SIG-M5 (cell line): ENCODE data around the gene WFDC5.

ENCODE experiments used
- DNase-seq: peaks from one replicate; lab custom pipeline; 2025; lab: John Stamatoyannopoulos, UW

Gene WFDC5

GRCh38 chr20:45115386-45115774 lies 406 bp upstream of the WFDC5 start:
- no peak for DNase-seq

DNA sequence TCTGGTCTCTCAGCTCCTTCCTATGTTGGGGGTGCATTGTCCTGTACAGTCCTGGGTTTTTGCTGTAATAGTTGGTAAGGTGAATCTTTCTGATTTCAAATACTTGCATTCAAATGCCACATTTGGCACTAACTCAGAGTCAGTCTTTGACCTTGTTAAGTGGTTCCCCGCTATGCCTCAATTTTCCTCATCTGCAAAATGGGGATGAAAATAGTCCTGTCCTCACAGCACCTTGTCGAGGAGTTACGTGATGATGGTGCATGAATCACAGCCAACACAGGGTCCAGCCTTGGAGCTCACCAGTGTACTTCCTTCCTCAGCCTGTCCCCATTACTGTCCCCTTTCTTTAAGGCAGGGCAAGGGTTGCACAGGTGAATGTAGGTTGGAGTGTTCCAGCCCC lies 1.1 kb downstream of the WFDC5 start:
- DNase-seq, result no peak

GRCh38 chr20:45112754-45113153 lies 2.2 kb downstream of the WFDC5 start:
- DNase-seq, result no peak

- DNase-seq, result no peak
Observed at GRCh38 chr20:45111799-45112471, 3.0 kb downstream of the WFDC5 start.

GRCh38 chr20:45111285-45111684 lies 3.7 kb downstream of the WFDC5 start:
- DNase-seq, result no peak

- no peak for DNase-seq
Observed at GRCh38 chr20:45110301-45110700, 4.7 kb downstream of the WFDC5 start.

GRCh38 chr20:45109634-45110033 lies 5.3 kb downstream of the WFDC5 start:
- no peak for DNase-seq

- no peak for DNase-seq
Observed at GRCh38 chr20:45105317-45105716, 9.7 kb downstream of the WFDC5 start.

GRCh38 chr20:45104786-45105185 lies 10.2 kb downstream of the WFDC5 start:
- peak; percentile 46 for DNase-seq

GRCh38 chr20:45103072-45103471 lies 11.9 kb downstream of the WFDC5 start:
- no peak for DNase-seq

DNA sequence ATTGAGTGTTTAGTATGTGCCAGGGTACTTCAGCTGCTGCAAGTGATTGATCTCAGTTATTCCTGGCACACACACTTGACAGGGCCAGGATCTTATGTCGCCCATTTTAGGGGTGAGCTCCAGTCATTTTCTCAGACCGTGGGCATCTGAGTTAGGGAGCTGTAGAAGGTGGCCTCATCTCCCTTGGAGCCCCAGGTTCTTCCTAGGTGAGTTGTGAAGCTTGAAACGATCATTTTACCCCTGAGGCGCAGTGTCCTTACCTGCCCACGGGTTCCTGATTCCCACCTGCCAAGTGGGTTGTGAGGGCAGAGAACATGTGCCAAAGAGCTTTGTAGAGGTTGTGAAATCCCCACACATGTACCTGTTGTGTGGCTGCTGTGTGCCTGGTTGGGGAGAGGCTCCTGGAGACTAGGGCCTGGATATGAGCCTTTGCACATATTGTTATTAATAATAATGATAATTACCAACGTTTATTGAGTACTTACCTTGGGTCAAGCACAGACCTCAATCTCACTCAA lies 13.6 kb downstream of the WFDC5 start:
- no peak for DNase-seq

DNA sequence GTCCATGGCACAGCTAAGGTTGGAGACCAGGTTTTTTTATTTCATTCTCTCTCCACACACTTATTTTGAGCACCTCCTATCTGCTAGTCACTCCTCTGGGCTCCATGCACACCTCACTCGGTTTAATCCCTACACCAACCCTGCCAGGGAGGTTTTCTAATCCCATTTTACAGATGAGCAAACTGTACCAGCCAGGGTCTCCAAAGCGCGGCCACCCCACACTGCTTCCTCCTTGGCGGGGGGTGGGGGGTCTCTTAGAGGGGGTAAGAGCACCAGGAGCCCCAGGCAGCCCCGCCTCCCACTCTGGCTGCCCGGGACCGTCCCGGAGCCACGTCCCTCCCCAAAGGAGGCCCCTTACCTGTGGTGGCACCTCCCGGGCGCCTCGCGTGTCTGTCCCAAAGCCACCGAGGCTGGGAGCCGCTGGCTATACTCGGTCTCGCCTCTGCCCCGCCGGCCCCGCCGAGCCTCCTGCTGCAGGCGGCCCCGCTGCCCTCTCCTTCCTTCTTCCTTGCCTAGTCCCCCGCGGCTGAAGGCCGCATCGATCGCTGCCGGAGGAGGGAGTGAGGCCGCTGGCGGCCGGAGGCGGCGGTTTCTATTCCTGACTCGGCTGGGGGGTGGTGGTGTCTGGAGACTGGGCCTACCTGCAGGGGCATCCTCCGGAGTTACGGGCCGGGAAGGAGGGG lies 14.3 kb downstream of the WFDC5 start, which contains the start of gene KCNS1:
TSS of gene KCNS1 (minus strand) at position 565 of the 683 bp plus-strand sequence. CDS start 1,891 bp downstream, outside the sequence.
- no peak for DNase-seq

DNA sequence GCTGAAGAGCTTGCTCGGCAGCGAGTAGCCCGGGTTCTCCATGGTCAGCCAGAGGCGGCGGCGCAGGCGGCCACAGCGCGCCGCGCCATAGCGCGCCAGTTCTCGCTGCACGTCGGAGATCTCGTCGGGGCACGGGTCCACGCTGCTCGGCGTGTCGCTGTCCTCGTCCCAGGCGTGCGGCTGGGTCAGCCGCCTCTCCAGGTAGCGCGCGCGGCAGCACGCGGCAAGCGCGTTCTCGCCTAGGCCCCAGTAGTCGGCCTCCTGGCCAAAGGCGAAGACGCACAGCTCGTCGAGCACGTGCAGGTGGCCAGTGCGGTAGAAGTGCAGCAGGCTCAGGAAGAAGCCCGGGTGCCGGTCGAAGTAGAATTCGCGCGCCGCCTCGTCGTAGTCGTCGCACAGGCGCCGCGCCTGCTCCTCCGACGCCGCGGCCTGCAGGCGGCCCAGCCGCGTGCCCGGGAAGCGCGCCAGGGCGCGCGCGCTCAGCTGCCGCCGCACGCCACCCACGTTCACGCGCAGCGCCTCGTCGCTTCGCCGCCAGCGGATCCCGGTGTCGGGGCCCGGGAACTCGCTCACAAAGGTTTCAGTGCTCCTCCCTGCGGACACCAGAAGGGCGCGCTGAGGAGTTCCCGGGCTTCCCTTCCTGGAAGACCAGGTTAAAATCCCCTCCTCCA lies 16.7 kb downstream of the WFDC5 start:
- DNase-seq, result no peak

DNA sequence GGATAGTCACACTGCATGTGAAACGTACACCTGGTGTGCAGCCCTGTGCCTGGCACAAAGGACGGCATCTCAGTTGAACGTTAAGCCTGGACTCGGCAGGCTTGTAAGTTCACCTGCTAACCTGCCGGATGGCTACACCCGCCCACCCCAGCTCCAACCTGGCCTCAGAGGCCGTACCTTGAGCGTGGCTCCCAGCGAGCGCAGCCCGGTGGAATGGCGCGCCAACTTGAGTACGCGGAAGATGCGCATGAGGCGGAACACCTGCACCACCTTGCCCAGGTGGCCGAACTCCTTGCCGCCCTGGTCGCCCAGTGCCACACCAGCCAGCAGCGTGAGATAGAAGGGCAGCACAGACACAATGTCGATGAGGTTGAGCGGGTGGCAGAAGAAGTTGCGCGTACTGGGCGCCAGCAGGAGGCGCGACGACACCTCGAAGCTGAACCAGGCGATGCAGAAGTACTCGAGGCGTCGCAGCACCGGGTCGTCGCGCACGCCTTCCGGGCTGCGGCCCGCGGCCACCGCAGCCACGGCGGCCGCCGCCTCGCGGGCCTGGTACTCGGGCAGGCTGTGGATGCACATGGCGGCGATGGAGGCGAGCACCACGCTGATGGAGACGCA lies 17.4 kb downstream of the WFDC5 start:
- no peak for DNase-seq

DNA sequence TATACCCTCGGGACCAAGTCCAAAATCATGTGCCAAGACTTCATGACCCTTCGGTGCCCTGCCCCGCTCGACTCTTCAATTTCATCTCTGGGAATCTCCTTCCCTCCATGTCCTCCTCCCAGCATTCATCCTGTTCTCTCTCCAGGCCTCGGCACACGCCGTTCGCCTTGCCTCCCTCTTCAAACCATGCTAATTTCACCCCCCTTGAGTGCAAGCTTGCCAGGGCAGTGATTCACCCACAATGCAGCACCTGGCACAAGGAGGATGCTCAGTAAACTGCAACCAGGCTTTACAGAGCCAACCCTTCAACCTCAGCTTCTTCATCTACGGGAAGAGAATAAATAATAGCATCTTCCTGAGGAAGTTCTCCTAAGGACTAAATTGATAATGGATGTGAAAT lies 18.2 kb downstream of the WFDC5 start:
- DNase-seq, result no peak

DNA sequence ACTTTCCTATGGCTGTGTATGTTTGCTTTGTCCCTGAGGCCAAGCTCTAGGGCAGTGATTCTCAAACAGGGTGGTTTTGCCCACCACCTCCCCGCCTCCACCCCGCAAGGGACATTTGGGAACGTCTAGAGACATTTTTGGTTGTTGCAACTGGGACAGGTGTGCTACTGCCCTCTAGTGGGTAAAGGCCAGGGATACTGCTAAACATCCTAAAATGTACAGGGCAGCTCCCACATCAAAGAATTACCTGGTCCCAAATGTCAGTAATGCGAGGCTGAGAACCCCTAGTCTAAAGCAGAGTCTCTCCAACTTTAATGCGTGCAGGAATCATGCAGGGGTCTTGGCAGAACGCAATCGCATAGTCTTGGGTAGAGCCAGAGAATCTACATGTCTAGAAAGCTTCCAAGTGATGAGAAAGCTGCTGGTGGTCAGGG lies 19.2 kb downstream of the WFDC5 start:
- no peak for DNase-seq

- no peak for DNase-seq
Observed at GRCh38 chr20:45094864-45095574, 20.0 kb downstream of the WFDC5 start.

GRCh38 chr20:45094201-45094600 lies 20.8 kb downstream of the WFDC5 start:
- no peak for DNase-seq

- DNase-seq, result no peak
Observed at GRCh38 chr20:45092898-45093297, 22.1 kb downstream of the WFDC5 start.

DNA sequence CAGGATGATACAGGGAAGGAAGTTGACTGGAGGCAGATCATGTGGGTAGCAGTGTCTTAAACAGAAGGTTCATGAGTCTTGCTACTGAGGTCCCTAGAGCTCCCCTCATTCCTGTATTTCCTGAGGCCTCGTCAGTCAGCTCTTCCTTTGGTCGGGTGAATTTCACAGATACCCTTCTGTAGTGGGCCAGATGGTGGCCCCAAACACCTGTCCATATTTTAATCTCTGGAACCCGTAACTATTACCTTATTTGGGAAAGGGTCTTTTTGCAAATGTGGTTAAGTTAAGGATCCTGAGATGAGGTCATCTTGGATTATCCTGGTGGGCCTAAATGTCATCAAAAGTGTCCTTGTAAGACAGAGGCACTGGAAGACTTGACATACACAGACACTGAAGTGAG lies 23.6 kb downstream of the WFDC5 start:
- DNase-seq, result no peak

GRCh38 chr20:45090481-45090880 lies 24.5 kb downstream of the WFDC5 start:
- DNase-seq, result no peak

- no peak for DNase-seq
Observed at GRCh38 chr20:45088247-45088646, 26.7 kb downstream of the WFDC5 start.
